ENCODE data around the gene ZSWIM6. TPM values are rescaled to one million over a fixed set of nuclear protein-coding genes. Genes with fewer than 3 reads are reported as not detected.

ZSWIM6 gene
- total RNA-seq, 2 experiments from 2014 or later: 4.1 TPM

GRCh38 chr5:61559722-61560121 lies 227.7 kb downstream of the ZSWIM6 start:
- CTCF ChIA-PET: no interaction called here

GRCh38 chr5:61563401-61563800 lies 231.3 kb downstream of the ZSWIM6 start:
- H3K27ac Mint-ChIP-seq: no peak overlapping the region
- no peaks in the 10 kb centered on the region for H3K36me3 ChIP-seq (ENCODE audit: insufficient read depth, low read length)
- DNase-seq (no peak), ATAC-seq (ENCODE audit: poor library complexity) (no peak)
- no peaks in the 10 kb centered on the region for H3K36me3 Mint-ChIP-seq (ENCODE audit: low read depth)
- ChIA-PET CTCF (no interaction called here), POLR2A (no interaction called here)
- intact Hi-C loops (cut with DNase I, micrococcal nuclease): no loop called here
- H3K4me3 Mint-ChIP-seq: no peak overlapping the region
- H3K4me1 Mint-ChIP-seq (ENCODE audit: low read depth): no peaks in the 10 kb centered on the region
- TF ChIP-seq CTCF (IDR thresholded peaks at IDR 0.05): no peak
- no peaks in the 10 kb centered on the region for H3K27me3 ChIP-seq (ENCODE audit: control insufficient read depth in 1 of 2, insufficient read depth in 2 of 2, low read length in 2 of 2)
- no peaks in the 10 kb centered on the region for H3K9me3 Mint-ChIP-seq
- H3K27ac ChIP-seq (ENCODE audit: low read depth in 1 of 2, low read length in 2 of 2): no peak overlapping the region
- H3K4me1 ChIP-seq (ENCODE audit: insufficient read depth, low read length): no peaks in the 10 kb centered on the region
- H3K9me3 ChIP-seq (ENCODE audit: control insufficient read depth in 1 of 2, insufficient read depth in 1 of 2, low read length in 2 of 2): no peaks in the 10 kb centered on the region
- H3K27me3 Mint-ChIP-seq: no peaks in the 10 kb centered on the region
- H3K4me3 ChIP-seq (ENCODE audit: low read length): no peak overlapping the region

More at GRCh38 chr5:61559722-61560121, 227.7 kb downstream of the ZSWIM6 start:
- no peak for TF ChIP-seq CTCF (IDR thresholded peaks at IDR 0.05)
- no peaks in the 10 kb centered on the region for H3K27me3 Mint-ChIP-seq
- Histone ChIP-seq H3K27me3 (ENCODE audit: control insufficient read depth in 1 of 2, insufficient read depth in 2 of 2, low read length in 2 of 2) (no peaks in the 10 kb centered on the region), H3K9me3 (ENCODE audit: control insufficient read depth in 1 of 2, insufficient read depth in 1 of 2, low read length in 2 of 2) (no peaks in the 10 kb centered on the region), H3K4me3 (ENCODE audit: low read length) (no peak overlapping the region), H3K27ac (ENCODE audit: low read depth in 1 of 2, low read length in 2 of 2) (no peak overlapping the region), H3K36me3 (ENCODE audit: insufficient read depth, low read length) (no peaks in the 10 kb centered on the region), H3K4me1 (ENCODE audit: insufficient read depth, low read length) (no peaks in the 10 kb centered on the region)
- no peak overlapping the region for H3K4me3 Mint-ChIP-seq
- no peaks in the 10 kb centered on the region for H3K4me1 Mint-ChIP-seq (ENCODE audit: low read depth)
- no peaks in the 10 kb centered on the region for H3K36me3 Mint-ChIP-seq (ENCODE audit: low read depth)
- ATAC-seq (ENCODE audit: poor library complexity) (no peak), DNase-seq (no peak)
- intact Hi-C loops (cut with DNase I, micrococcal nuclease): no loop called here
- H3K27ac Mint-ChIP-seq: no peak overlapping the region
- H3K9me3 Mint-ChIP-seq: no peaks in the 10 kb centered on the region
- POLR2A ChIA-PET: no interaction called here

GRCh38 chr5:61567337-61567736 lies 235.3 kb downstream of the ZSWIM6 start:
- no peak overlapping the region for H3K27ac Mint-ChIP-seq
- CTCF ChIA-PET: no interaction called here
- no peaks in the 10 kb centered on the region for H3K4me1 ChIP-seq (ENCODE audit: insufficient read depth, low read length)
- no peaks in the 10 kb centered on the region for H3K36me3 Mint-ChIP-seq (ENCODE audit: low read depth)
- no peak overlapping the region for H3K27ac ChIP-seq (ENCODE audit: low read depth in 1 of 2, low read length in 2 of 2)
- intact Hi-C loops (cut with DNase I, micrococcal nuclease): no loop called here
- no peak for TF ChIP-seq CTCF (IDR thresholded peaks at IDR 0.05)
- POLR2A ChIA-PET: no interaction called here
- H3K36me3 ChIP-seq (ENCODE audit: insufficient read depth, low read length): no peaks in the 10 kb centered on the region
- ATAC-seq (ENCODE audit: poor library complexity) (no peak), DNase-seq (no peak)
- no peaks in the 10 kb centered on the region for H3K4me1 Mint-ChIP-seq (ENCODE audit: low read depth)
- no peaks in the 10 kb centered on the region for H3K9me3 ChIP-seq (ENCODE audit: control insufficient read depth in 1 of 2, insufficient read depth in 1 of 2, low read length in 2 of 2)
- H3K9me3 Mint-ChIP-seq: no peaks in the 10 kb centered on the region
- no peaks in the 10 kb centered on the region for H3K27me3 ChIP-seq (ENCODE audit: control insufficient read depth in 1 of 2, insufficient read depth in 2 of 2, low read length in 2 of 2)
- H3K27me3 Mint-ChIP-seq: no peaks in the 10 kb centered on the region
- H3K4me3 Mint-ChIP-seq: no peak overlapping the region
- H3K4me3 ChIP-seq (ENCODE audit: low read length): no peak overlapping the region
